ENCODE results near the gene DAGLA.

Gene DAGLA

GRCh38 chr11:61711498-61711897 is 31.3 kb downstream of the DAGLA start:
- Histone ChIP-seq H3K79me2 (ENCODE audit: insufficient read depth, low read length) (no peaks in the 10 kb centered on the region), H3K27ac (ENCODE audit: low read depth, low read length, poor library complexity, severe bottlenecking) (no peak overlapping the region), H3K9me2 (ENCODE audit: low read depth, low read length) (no peaks in the 10 kb centered on the region), H2AFZ (ENCODE audit: low read length) (no peak overlapping the region), H3K9me3 (ENCODE audit: low read length) (no peaks in the 10 kb centered on the region), H3K27me3 (ENCODE audit: insufficient read depth, low read length) (peaks cover 7% of the 10 kb centered on the region; the same call in 1 of the 2 replicates), H3K4me1 (ENCODE audit: insufficient read depth, low read length, severe bottlenecking) (no peaks in the 10 kb centered on the region), H3F3A (ENCODE audit: insufficient read depth, low read length) (no peaks in the 10 kb centered on the region), H3K9ac (ENCODE audit: low read length) (no peak overlapping the region), H4K20me1 (ENCODE audit: insufficient read depth, low read length) (no peaks in the 10 kb centered on the region), H3K36me3 (ENCODE audit: insufficient read depth, low read length) (no peaks in the 10 kb centered on the region), H3K4me3 (ENCODE audit: low read depth, low read length, poor library complexity, severe bottlenecking) (no peak overlapping the region), H3K4me2 (ENCODE audit: low read length) (no peak overlapping the region)
- TF ChIP-seq EZH2 (IDR thresholded peaks at IDR 0.05; ENCODE audit: borderline replicate concordance, low read length), result no peak

GRCh38 chr11:61712314-61712713 is 32.1 kb downstream of the DAGLA start:
- no peak for TF ChIP-seq EZH2 (IDR thresholded peaks at IDR 0.05; ENCODE audit: borderline replicate concordance, low read length)
- TF ChIP-seq, protein P1, sequence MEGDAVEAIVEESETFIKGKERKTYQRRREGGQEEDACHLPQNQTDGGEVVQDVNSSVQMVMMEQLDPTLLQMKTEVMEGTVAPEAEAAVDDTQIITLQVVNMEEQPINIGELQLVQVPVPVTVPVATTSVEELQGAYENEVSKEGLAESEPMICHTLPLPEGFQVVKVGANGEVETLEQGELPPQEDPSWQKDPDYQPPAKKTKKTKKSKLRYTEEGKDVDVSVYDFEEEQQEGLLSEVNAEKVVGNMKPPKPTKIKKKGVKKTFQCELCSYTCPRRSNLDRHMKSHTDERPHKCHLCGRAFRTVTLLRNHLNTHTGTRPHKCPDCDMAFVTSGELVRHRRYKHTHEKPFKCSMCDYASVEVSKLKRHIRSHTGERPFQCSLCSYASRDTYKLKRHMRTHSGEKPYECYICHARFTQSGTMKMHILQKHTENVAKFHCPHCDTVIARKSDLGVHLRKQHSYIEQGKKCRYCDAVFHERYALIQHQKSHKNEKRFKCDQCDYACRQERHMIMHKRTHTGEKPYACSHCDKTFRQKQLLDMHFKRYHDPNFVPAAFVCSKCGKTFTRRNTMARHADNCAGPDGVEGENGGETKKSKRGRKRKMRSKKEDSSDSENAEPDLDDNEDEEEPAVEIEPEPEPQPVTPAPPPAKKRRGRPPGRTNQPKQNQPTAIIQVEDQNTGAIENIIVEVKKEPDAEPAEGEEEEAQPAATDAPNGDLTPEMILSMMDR (IDR thresholded peaks at IDR 0.05; ENCODE audit: low read length), result no peak
- Histone ChIP-seq H3K36me3 (ENCODE audit: insufficient read depth, low read length) (no peaks in the 10 kb centered on the region), H3K4me2 (ENCODE audit: low read length) (no peak overlapping the region), H3F3A (ENCODE audit: insufficient read depth, low read length) (no peaks in the 10 kb centered on the region), H3K27ac (ENCODE audit: low read depth, low read length, poor library complexity, severe bottlenecking) (no peak overlapping the region), H3K4me3 (ENCODE audit: low read depth, low read length, poor library complexity, severe bottlenecking) (no peak overlapping the region), H3K4me1 (ENCODE audit: insufficient read depth, low read length, severe bottlenecking) (no peaks in the 10 kb centered on the region), H3K9me3 (ENCODE audit: low read length) (no peaks in the 10 kb centered on the region), H3K9ac (ENCODE audit: low read length) (no peak overlapping the region), H3K79me2 (ENCODE audit: insufficient read depth, low read length) (no peaks in the 10 kb centered on the region), H3K9me2 (ENCODE audit: low read depth, low read length) (no peaks in the 10 kb centered on the region), H4K20me1 (ENCODE audit: insufficient read depth, low read length) (no peaks in the 10 kb centered on the region), H2AFZ (ENCODE audit: low read length) (no peak overlapping the region), H3K27me3 (ENCODE audit: insufficient read depth, low read length) (peaks cover 7% of the 10 kb centered on the region; the same call in 1 of the 2 replicates)

- TF ChIP-seq, protein P1 (IDR thresholded peaks at IDR 0.05; ENCODE audit: low read length), result no peak
- TF ChIP-seq EZH2 (IDR thresholded peaks at IDR 0.05; ENCODE audit: borderline replicate concordance, low read length), result no peak
- no peaks in the 10 kb centered on the region for H3F3A ChIP-seq (ENCODE audit: insufficient read depth, low read length)
- no peak overlapping the region for H2AFZ ChIP-seq (ENCODE audit: low read length)
- H3K27me3 ChIP-seq (ENCODE audit: insufficient read depth, low read length), result peaks cover 4% of the 10 kb centered on the region; the same call in 1 of the 2 replicates
- no peaks in the 10 kb centered on the region for H3K79me2 ChIP-seq (ENCODE audit: insufficient read depth, low read length)
- no peak overlapping the region for H3K9ac ChIP-seq (ENCODE audit: low read length)
- no peak overlapping the region for H3K4me2 ChIP-seq (ENCODE audit: low read length)
- no peaks in the 10 kb centered on the region for H3K4me1 ChIP-seq (ENCODE audit: insufficient read depth, low read length, severe bottlenecking)
- no peaks in the 10 kb centered on the region for H3K9me3 ChIP-seq (ENCODE audit: low read length)
- no peak overlapping the region for H3K27ac ChIP-seq (ENCODE audit: low read depth, low read length, poor library complexity, severe bottlenecking)
- no peak overlapping the region for H3K4me3 ChIP-seq (ENCODE audit: low read depth, low read length, poor library complexity, severe bottlenecking)
- no peaks in the 10 kb centered on the region for H3K9me2 ChIP-seq (ENCODE audit: low read depth, low read length)
- H3K36me3 ChIP-seq (ENCODE audit: insufficient read depth, low read length), result no peaks in the 10 kb centered on the region
- no peaks in the 10 kb centered on the region for H4K20me1 ChIP-seq (ENCODE audit: insufficient read depth, low read length)
Measured at GRCh38 chr11:61712846-61713245, 32.7 kb downstream of the DAGLA start.

- no peak overlapping the region for H2AFZ ChIP-seq (ENCODE audit: low read length)
- H4K20me1 ChIP-seq (ENCODE audit: insufficient read depth, low read length), result no peaks in the 10 kb centered on the region
- no peak overlapping the region for H3K9ac ChIP-seq (ENCODE audit: low read length)
- H3K36me3 ChIP-seq (ENCODE audit: insufficient read depth, low read length), result no peaks in the 10 kb centered on the region
- no peaks in the 10 kb centered on the region for H3K4me1 ChIP-seq (ENCODE audit: insufficient read depth, low read length, severe bottlenecking)
- no peaks in the 10 kb centered on the region for H3K9me2 ChIP-seq (ENCODE audit: low read depth, low read length)
- no peak overlapping the region for H3K4me2 ChIP-seq (ENCODE audit: low read length)
- no peaks in the 10 kb centered on the region for H3K79me2 ChIP-seq (ENCODE audit: insufficient read depth, low read length)
- peaks cover 4% of the 10 kb centered on the region; the same call in 1 of the 2 replicates for H3K27me3 ChIP-seq (ENCODE audit: insufficient read depth, low read length)
- H3F3A ChIP-seq (ENCODE audit: insufficient read depth, low read length), result no peaks in the 10 kb centered on the region
- H3K4me3 ChIP-seq (ENCODE audit: low read depth, low read length, poor library complexity, severe bottlenecking), result no peak overlapping the region
- no peak for TF ChIP-seq EZH2 (IDR thresholded peaks at IDR 0.05; ENCODE audit: borderline replicate concordance, low read length)
- TF ChIP-seq, protein P1 (IDR thresholded peaks at IDR 0.05; ENCODE audit: low read length), result no peak
- H3K27ac ChIP-seq (ENCODE audit: low read depth, low read length, poor library complexity, severe bottlenecking), result no peak overlapping the region
- no peaks in the 10 kb centered on the region for H3K9me3 ChIP-seq (ENCODE audit: low read length)
Measured at GRCh38 chr11:61713464-61713863, 33.3 kb downstream of the DAGLA start.

All from OCI-LY1 (cell line).